Motor neuron (in vitro differentiated cells): ENCODE measurements around the gene TAF1. TPM values are rescaled to one million over a fixed set of nuclear protein-coding genes. Genes with fewer than 3 reads are reported as not detected.
"Not testable (repeated sequence)": the region's sequence is repeated elsewhere in the genome, so short reads cannot be mapped to it uniquely, and the experiment has no call there.

Source experiments
- ATAC-seq, 8 experiments: fragments of 200-7000 bp; cut with Tn5 transposase; replicated peaks in 6 of 8; 2 replicates each; pipeline ENCODE4 v1.8.0; 2021; ENCODE audit warnings: mild to moderate bottlenecking in 8 of 8, moderate library complexity in 8 of 8
- H3K27ac ChIP-seq, 2 donors: fragments of 250-450 bp; sonication (Bioruptor Pico); 2 replicates each; pipeline ENCODE4 v1.9.0; 2021; ENCODE audit warnings: antibody characterized with exemption in 2 of 2, mild to moderate bottlenecking in 2 of 2, moderate library complexity in 1 of 2
- H3K4me1 ChIP-seq, 2 donors: fragments of 250-450 bp; sonication (Bioruptor Pico); replicated peaks in 1 of 2; 2 replicates each; pipeline ENCODE4 v1.6.1; 2021; ENCODE audit warnings: antibody characterized with exemption in 2 of 2, mild to moderate bottlenecking in 2 of 2, moderate library complexity in 1 of 2
- H3K4me3 ChIP-seq, 5 donors: fragments of 250-450 bp; sonication (Bioruptor Pico); 2 replicates each; pipeline ENCODE4 v1.9.0; 2021; ENCODE audit warnings: antibody characterized with exemption in 5 of 5, mild to moderate bottlenecking in 5 of 5, moderate library complexity in 4 of 5
- WGBS, 10 experiments: fragments of 450-650 bp; shearing (Covaris generic); methylation state at CpG; one replicate each; pipeline ENCODE4 v1.0.0; 2022; 5-methylcytosine and 5-hydroxymethylcytosine counted together
- in situ Hi-C, 9 experiments: fragments of 400-800 bp; cut with MboI; loops; one replicate each; pipeline ENCODE4 v1.15.0; 2021; ENCODE audit warnings: low sequenced_read_pairs in 9 of 9, low pct_unique_long_range_greater_than_20kb in 2 of 9; ENCODE audit not compliant: unreplicated experiment in 9 of 9
- total RNA-seq, 8 experiments: library from RNA; unstranded; fragments of 300-600 nt; gene quantifications; 2 replicates each; pipeline versions ENCODE4 v1.2.3 to v1.2.4, GENCODE V29; 2022

The TAF1 gene
- total RNA-seq, 8 experiments from 2014 or later, result 20.7 to 60.0 (median 35.1) TPM

- 57 to 100% (median 89%) methylated on average over 2 to 4 of the region's 4 CpGs; no CpG with 5 or more reads in 6 of the 10 experiments for WGBS, 10 experiments
- in situ Hi-C loops, result no loop called here
Observed at GRCh38 chrX:71372388-71372787, 6.2 kb downstream of the TAF1 start.

GRCh38 chrX:71378732-71379131, 12.6 kb downstream of the TAF1 start:
- in situ Hi-C loops, result loop anchor here in 3 of 9 experiments (25.0 kb wide), 1 partner anchor 184 kb away; no protein-coding TSS in a partner anchor
- no peak overlapping the region for H3K27ac ChIP-seq
- ATAC-seq, result peak in 2 of 8 experiments; percentile 40 to 59
- H3K4me1 ChIP-seq, result no peaks in the 10 kb centered on the region
- WGBS, 10 experiments, result 59 to 100% methylated on average over 1 to 3 of the region's 3 CpGs; no CpG with 5 or more reads in 8 of the 10 experiments
- no peak overlapping the region for H3K4me3 ChIP-seq

More at GRCh38 chrX:71372388-71372787, 6.2 kb downstream of the TAF1 start:
- H3K27ac ChIP-seq, result no peak overlapping the region
- H3K4me1 ChIP-seq, result peaks cover 6 to 9% of the 10 kb centered on the region in 2 donors
- H3K4me3 ChIP-seq, result no peak overlapping the region
- ATAC-seq, result no peak

- not testable (repeated sequence) for H3K4me3 ChIP-seq, ATAC-seq, H3K27ac ChIP-seq, H3K4me1 ChIP-seq
- 51 to 67% methylated on average over 1 to 4 of the region's 4 CpGs; no CpG with 5 or more reads in 8 of the 10 experiments for WGBS, 10 experiments
- in situ Hi-C loops, result loop anchor here in 3 of 9 experiments (25.0 kb wide), 1 partner anchor 171 kb away; no protein-coding TSS in a partner anchor
Observed at GRCh38 chrX:71391725-71392124, 25.6 kb downstream of the TAF1 start.

- ATAC-seq, result no peak
- 30 to 100% (median 95%) methylated on average over 2 to 5 of the region's 5 CpGs; no CpG with 5 or more reads in 4 of the 10 experiments for WGBS, 10 experiments
- in situ Hi-C loops, result loop anchor here in 3 of 9 experiments (25.0 kb wide), 1 partner anchor 168 kb away; no protein-coding TSS in a partner anchor
- Histone ChIP-seq H3K27ac (no peak overlapping the region), H3K4me3 (no peak overlapping the region), H3K4me1 (no peaks in the 10 kb centered on the region)
Observed at GRCh38 chrX:71393919-71394318, 27.8 kb downstream of the TAF1 start.

- in situ Hi-C loops, result loop anchor here in 3 of 9 experiments (25.0 kb wide), 1 partner anchor 166 kb away; no protein-coding TSS in a partner anchor
- WGBS, 10 experiments, result 37 to 100% (median 71%) methylated on average over 1 to 2 of the region's 5 CpGs; no CpG with 5 or more reads in 6 of the 10 experiments
- H3K4me1 ChIP-seq, result no peaks in the 10 kb centered on the region
- H3K4me3 ChIP-seq, result no peak overlapping the region
- ATAC-seq, result no peak
- no peak overlapping the region for H3K27ac ChIP-seq
Observed at GRCh38 chrX:71396576-71396975, 30.4 kb downstream of the TAF1 start.

GRCh38 chrX:71400710-71401109, 34.6 kb downstream of the TAF1 start:
- 0 to 100% (median 73%) methylated on average over 1 of the region's 1 CpG; no CpG with 5 or more reads in 6 of the 10 experiments for WGBS, 10 experiments
- in situ Hi-C loops, result no loop called here
- Histone ChIP-seq H3K4me3 (no peak overlapping the region), H3K27ac (no peak overlapping the region), H3K4me1 (no peaks in the 10 kb centered on the region)
- no peak for ATAC-seq

- H3K4me1 ChIP-seq, in situ Hi-C loops, H3K27ac ChIP-seq, H3K4me3 ChIP-seq: not testable (repeated sequence)
- WGBS, 10 experiments, result no CpG with 5 or more reads among the region's 5 CpGs
- peak in 2 of 8 experiments; percentile 27 to 41 for ATAC-seq
Observed at GRCh38 chrX:71416260-71416659, 50.1 kb downstream of the TAF1 start.

GRCh38 chrX:71420686-71421085, 54.5 kb downstream of the TAF1 start:
- Histone ChIP-seq H3K4me3 (no peak overlapping the region), H3K27ac (no peak overlapping the region), H3K4me1 (no peaks in the 10 kb centered on the region)
- ATAC-seq, result no peak
- WGBS, 10 experiments, result 94% methylated on average over 3 of the region's 20 CpGs; no CpG with 5 or more reads in 9 of the 10 experiments
- in situ Hi-C loops, result no loop called here

- in situ Hi-C loops, result no loop called here
- 40 to 100% (median 60%) methylated on average over 1 of the region's 1 CpG; no CpG with 5 or more reads in 5 of the 10 experiments for WGBS, 10 experiments
- H3K4me3 ChIP-seq, result no peak overlapping the region
- ATAC-seq, result no peak
- H3K27ac ChIP-seq, result no peak overlapping the region
- no peaks in the 10 kb centered on the region for H3K4me1 ChIP-seq
Observed at GRCh38 chrX:71432733-71433132, 66.6 kb downstream of the TAF1 start.

- 63 to 86% methylated on average over 1 to 2 of the region's 6 CpGs; no CpG with 5 or more reads in 8 of the 10 experiments for WGBS, 10 experiments
- H3K27ac ChIP-seq, result no peak overlapping the region
- ATAC-seq, result no peak
- in situ Hi-C loops, result no loop called here
- no peaks in the 10 kb centered on the region for H3K4me1 ChIP-seq
- no peak overlapping the region for H3K4me3 ChIP-seq
Observed at GRCh38 chrX:71438750-71439149, 72.6 kb downstream of the TAF1 start.

- in situ Hi-C loops, result no loop called here
- H3K4me3 ChIP-seq, result no peak overlapping the region
- H3K4me1 ChIP-seq, result no peaks in the 10 kb centered on the region
- 37 to 90% (median 70%) methylated on average over 2 to 3 of the region's 3 CpGs; no CpG with 5 or more reads in 6 of the 10 experiments for WGBS, 10 experiments
- H3K27ac ChIP-seq, result no peak overlapping the region
- ATAC-seq, result no peak
Observed at GRCh38 chrX:71439420-71439819, 73.3 kb downstream of the TAF1 start.

- in situ Hi-C loops, result no loop called here
- Histone ChIP-seq H3K4me1 (no peaks in the 10 kb centered on the region), H3K4me3 (no peak overlapping the region), H3K27ac (no peak overlapping the region)
- ATAC-seq, result no peak
- 28 to 100% (median 100%) methylated on average over 1 to 3 of the region's 3 CpGs; no CpG with 5 or more reads in 2 of the 10 experiments for WGBS, 10 experiments
Observed at GRCh38 chrX:71439896-71440295, 73.7 kb downstream of the TAF1 start.

GRCh38 chrX:71440401-71440800, 74.2 kb downstream of the TAF1 start:
- Histone ChIP-seq H3K27ac (no peak overlapping the region), H3K4me3 (no peak overlapping the region), H3K4me1 (no peaks in the 10 kb centered on the region)
- ATAC-seq, result no peak
- WGBS, 10 experiments, result 54 to 100% (median 80%) methylated on average over 1 to 4 of the region's 4 CpGs; no CpG with 5 or more reads in 5 of the 10 experiments
- in situ Hi-C loops, result no loop called here

- no CpG with 5 or more reads among the region's 2 CpGs for WGBS, 10 experiments
Observed at GRCh38 chrX:71441809-71442208, 75.7 kb downstream of the TAF1 start.

More at GRCh38 chrX:71441809-71442208, 75.7 kb downstream of the TAF1 start:
- H3K4me1 ChIP-seq, in situ Hi-C loops, H3K27ac ChIP-seq, ATAC-seq, H3K4me3 ChIP-seq: not testable (repeated sequence)
